Stimulated activated naive B cell treated with anti-CD40 and anti-IgM and Interleukin-4, amounts not matched to agents 10 μg/mL and 1 μg/mL and 100 μg/mL, for 72 hours (primary cell): ENCODE data around the gene REM1.
A peak's percentile ranks its signal among the peaks of the same experiment; 100 is the strongest.
"Not testable (repeated sequence)": the region's sequence is repeated elsewhere in the genome, so short reads cannot be mapped to it uniquely, and the experiment has no call there.

Source experiments
- ATAC-seq, 2 donors: fragments of 150-1000 bp; cut with Tn5 transposase; replicated peaks; 2 replicates each; pipeline ENCODE4 v1.10.0; 2021; ENCODE audit warnings: moderate library complexity in 1 of 2
- DNase-seq: peaks from one replicate; pipeline ENCODE4 v3.0.0; 2021
- H3K27ac Mint-ChIP-seq: one replicate; pipeline ENCODE4 v1.8.0; 2022; ENCODE audit warnings: mild to moderate bottlenecking, mixed read lengths
- H3K27me3 Mint-ChIP-seq, 2 donors: one replicate each; pipeline ENCODE4 v1.8.0; 2022; ENCODE audit warnings: mixed read lengths in 2 of 2
- H3K36me3 Mint-ChIP-seq, 2 donors: one replicate each; pipeline ENCODE4 v1.8.0; 2022; ENCODE audit warnings: mixed read lengths in 2 of 2, mild to moderate bottlenecking in 1 of 2
- H3K4me1 Mint-ChIP-seq, 2 donors: one replicate each; pipeline ENCODE4 v1.8.0; 2022; ENCODE audit warnings: mixed read lengths in 2 of 2, mild to moderate bottlenecking in 1 of 2
- H3K4me3 Mint-ChIP-seq, 2 donors: one replicate each; pipeline ENCODE4 v1.8.0; 2022; ENCODE audit warnings: mild to moderate bottlenecking in 2 of 2, mixed read lengths in 2 of 2, moderate library complexity in 1 of 2
- H3K9me3 Mint-ChIP-seq, 2 donors: one replicate each; pipeline ENCODE4 v1.8.0; 2022; ENCODE audit warnings: mixed read lengths in 2 of 2, mild to moderate bottlenecking in 1 of 2

REM1 gene, protein sequence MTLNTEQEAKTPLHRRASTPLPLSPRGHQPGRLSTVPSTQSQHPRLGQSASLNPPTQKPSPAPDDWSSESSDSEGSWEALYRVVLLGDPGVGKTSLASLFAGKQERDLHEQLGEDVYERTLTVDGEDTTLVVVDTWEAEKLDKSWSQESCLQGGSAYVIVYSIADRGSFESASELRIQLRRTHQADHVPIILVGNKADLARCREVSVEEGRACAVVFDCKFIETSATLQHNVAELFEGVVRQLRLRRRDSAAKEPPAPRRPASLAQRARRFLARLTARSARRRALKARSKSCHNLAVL

DNA sequence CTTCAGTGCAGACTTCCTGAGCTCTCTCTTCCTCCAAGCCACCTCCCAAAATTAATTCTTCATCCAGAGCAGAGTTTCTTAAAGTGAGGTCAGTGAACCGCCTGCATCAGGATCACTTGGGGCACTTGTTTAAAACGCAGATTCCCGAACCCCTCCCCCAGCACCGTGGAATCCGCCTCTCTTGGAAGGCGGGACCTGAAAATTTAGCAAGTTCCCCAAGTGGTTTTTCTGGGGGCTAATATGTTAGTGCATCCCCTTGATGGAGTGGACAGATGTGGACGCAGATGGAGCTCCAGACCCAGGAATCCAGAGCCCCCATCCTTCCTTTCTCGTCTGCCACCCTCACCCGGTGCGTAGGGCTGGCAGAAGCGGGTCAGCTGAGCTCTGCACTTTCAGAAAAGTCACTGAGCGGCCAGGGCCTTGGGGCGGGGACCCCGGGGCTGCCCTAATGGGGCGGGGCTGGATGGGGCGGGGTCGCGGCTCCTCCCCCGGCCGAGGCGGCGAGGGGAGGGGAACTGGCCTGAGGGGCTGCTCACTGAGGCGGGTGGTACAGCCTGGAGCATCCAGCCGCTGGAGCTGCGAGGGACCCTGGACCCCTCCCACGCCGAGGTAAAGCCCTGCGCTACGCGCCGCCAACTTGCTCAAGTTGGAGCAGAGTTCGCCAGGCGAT lies at the start of gene REM1, which contains the start of gene DEFB124:
TSS of gene REM1 (plus strand) at position 531 of the 670 bp plus-strand sequence. CDS start 1,158 bp downstream, outside the sequence.
TSS of gene DEFB124 (minus strand) at position 370 of the 670 bp plus-strand sequence. CDS start 2,114 bp downstream, outside the sequence.
- Mint-ChIP-seq H3K27ac (peak within 1 kb of the TSS; percentile 81), H3K36me3 (peaks cover 2 to 4% of the 10 kb centered on the region in 2 donors)

DNA sequence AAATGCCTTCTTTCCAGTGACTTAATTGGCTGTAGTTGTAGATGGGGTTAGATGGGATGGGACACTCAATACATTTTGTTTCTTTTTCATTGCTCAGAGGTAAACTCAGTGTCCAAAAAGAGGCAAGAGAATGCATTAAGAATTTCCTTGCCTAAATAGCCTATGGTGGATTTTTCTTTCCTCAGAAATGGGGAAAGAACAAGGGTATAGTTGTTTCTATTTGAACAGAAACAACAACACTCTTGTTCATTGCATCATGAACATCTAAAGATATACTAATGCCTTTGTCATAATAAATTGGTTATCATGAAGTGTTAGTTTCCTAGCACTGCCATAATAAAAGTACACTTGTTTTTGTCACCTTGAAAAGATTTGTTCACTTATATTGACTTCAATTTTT lies 49.3 kb upstream of the REM1 start:
- peaks cover 0 to 1% of the 10 kb centered on the region in 2 donors for H3K9me3 Mint-ChIP-seq
- H3K4me3 Mint-ChIP-seq = no peak overlapping the region
- DNase-seq (no peak), ATAC-seq (no peak)
- H3K27me3 Mint-ChIP-seq = peaks cover 7 to 8% of the 10 kb centered on the region in 2 donors
- H3K27ac Mint-ChIP-seq = no peak overlapping the region
- H3K4me1 Mint-ChIP-seq = no peaks in the 10 kb centered on the region
- H3K36me3 Mint-ChIP-seq = no peaks in the 10 kb centered on the region

More for the DNA sequence above, at the start of gene REM1, which contains the start of gene DEFB124:
- Mint-ChIP-seq H3K27me3 (peaks cover 50 to 54% of the 10 kb centered on the region in 2 donors), H3K9me3 (peaks cover 2 to 4% of the 10 kb centered on the region in 2 donors), H3K4me3 (peak within 1 kb of the TSS; percentile 41 to 58), H3K4me1 (peaks cover 18 to 32% of the 10 kb centered on the region in 2 donors)
- DNase-seq = no peak
- ATAC-seq = peak in 1 of 2 donors; percentile 31

DNA sequence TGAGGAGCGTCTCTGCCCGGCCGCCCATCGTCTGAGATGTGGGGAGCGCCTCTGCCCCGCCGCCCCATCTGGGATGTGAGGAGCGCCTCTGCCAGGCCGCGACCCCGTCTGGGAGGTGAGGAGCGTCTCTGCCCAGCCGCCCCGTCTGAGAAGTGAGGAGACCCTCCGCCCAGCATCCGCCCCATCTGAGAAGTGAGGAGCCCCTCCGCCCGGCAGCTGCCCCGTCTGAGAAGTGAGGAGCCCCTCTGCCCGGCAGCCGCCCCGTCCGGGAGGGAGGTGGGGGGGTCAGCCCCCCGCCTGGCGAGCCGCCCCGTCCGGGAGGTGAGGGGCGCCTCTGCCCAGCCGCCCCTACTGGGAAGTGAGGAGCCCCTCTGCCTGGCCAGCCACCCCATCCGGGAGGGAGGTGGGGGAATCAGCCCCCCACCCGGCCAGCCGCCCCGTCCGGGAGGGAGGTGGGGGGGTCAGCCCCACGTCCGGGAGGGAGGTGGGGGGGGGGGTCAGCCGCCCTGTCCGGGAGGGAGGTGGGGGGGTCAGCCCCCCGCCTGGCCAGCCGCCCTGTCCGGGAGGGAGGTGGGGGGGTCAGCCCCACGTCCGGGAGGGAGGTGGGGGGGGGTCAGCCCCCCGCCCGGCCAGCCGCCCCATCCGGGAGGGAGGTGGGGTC lies 48.1 kb upstream of the REM1 start:
- H3K4me1 Mint-ChIP-seq, H3K36me3 Mint-ChIP-seq, ATAC-seq, H3K27me3 Mint-ChIP-seq, DNase-seq, H3K27ac Mint-ChIP-seq, H3K4me3 Mint-ChIP-seq, H3K9me3 Mint-ChIP-seq: not testable (repeated sequence)

DNA sequence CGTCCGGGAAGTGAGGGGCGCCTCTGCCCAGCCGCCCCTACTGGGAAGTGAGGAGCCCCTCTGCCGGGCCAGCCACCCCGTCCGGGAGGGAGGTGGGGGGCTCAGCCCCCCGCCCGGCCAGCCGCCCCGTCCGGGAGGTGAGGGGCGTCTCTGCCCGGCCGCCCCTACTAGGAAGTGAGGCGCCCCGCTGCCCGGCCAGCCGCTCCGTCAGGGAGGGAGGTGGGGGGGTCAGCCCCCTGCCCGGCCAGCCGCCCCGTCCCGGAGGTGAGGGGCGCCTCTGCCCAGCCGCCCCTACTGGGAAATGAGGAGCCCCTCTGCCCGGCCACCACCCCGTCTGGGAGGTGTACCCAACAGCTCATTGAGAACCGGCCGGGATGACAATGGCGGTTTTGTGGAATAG lies 47.5 kb upstream of the REM1 start:
- not testable (repeated sequence) for H3K4me3 Mint-ChIP-seq, H3K4me1 Mint-ChIP-seq, H3K36me3 Mint-ChIP-seq, ATAC-seq, H3K9me3 Mint-ChIP-seq, H3K27me3 Mint-ChIP-seq, H3K27ac Mint-ChIP-seq, DNase-seq

DNA sequence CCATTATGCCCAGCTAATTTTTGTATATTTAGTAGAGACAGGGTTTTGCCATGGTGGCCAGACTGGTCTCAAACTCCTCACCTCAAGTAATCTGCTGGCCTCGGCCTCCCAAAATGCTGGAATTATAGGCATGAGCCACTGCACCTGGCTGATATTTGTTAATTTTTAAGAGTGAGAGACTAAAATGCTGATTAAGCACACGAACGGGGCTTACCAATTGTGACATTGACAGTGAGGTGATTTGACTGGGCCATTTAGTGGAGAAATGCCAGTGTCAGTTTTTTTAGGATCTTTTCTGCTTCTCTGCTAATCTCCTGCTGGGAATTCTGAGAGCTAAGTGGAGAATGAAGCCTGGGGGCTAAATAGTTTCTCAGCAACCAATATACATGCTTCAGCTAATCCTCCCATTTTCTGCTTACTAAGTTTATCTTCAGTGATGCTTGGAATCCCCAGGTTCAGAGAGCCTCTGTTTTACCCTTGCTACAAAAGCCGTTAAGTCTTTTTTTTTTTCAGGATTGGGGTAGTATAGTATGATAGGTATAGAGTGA lies 44.4 kb upstream of the REM1 start:
- Mint-ChIP-seq H3K36me3 (no peaks in the 10 kb centered on the region), H3K4me3 (no peak overlapping the region), H3K27me3 (peaks cover 4 to 6% of the 10 kb centered on the region in 2 donors), H3K9me3 (peaks cover 0 to 1% of the 10 kb centered on the region in 2 donors), H3K4me1 (no peaks in the 10 kb centered on the region), H3K27ac (no peak overlapping the region)
- no peak for ATAC-seq
- no peak for DNase-seq

DNA sequence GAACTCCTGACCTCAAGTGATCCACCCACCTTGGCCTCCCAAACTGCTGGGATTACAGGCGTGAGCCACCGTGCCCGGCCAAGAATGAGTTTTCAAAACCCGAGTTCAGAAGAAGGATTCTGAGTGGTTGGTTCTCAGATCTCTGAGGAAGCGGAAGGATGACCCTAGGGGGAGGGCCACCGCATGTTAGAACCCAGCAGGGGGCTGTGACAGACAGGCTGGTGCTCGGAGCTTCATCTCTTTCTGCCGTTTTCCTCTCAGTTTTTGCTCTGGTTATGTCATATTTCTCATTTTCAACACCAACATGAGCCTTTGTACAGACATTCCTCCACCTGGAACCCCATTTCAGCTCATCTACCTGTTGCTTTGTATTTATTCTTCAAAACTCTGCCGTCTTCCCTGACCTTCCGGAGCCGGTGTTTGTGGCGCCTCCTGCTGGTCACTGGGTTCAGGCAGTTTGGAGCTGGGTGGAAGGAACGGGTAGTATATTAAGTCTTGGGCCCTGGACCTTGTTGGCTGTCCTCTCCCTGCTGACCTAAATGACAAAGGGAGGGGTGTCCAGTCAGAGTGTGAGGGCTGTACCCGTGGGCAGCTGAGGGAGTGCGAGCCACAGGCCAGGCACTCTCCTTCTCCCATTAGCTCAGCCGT lies 35.0 kb upstream of the REM1 start, which contains the start of gene DEFB123:
TSS of gene DEFB123 (plus strand) at position 621 of the 648 bp plus-strand sequence. CDS start 67 bp downstream, outside the sequence.
- Mint-ChIP-seq H3K27ac (no peak within 1 kb of the TSS), H3K36me3 (no peaks in the 10 kb centered on the region), H3K4me3 (no peak within 1 kb of the TSS), H3K4me1 (no peaks in the 10 kb centered on the region), H3K9me3 (no peaks in the 10 kb centered on the region), H3K27me3 (peaks cover 11 to 19% of the 10 kb centered on the region in 2 donors)
- ATAC-seq = no peak
- DNase-seq = no peak

DNA sequence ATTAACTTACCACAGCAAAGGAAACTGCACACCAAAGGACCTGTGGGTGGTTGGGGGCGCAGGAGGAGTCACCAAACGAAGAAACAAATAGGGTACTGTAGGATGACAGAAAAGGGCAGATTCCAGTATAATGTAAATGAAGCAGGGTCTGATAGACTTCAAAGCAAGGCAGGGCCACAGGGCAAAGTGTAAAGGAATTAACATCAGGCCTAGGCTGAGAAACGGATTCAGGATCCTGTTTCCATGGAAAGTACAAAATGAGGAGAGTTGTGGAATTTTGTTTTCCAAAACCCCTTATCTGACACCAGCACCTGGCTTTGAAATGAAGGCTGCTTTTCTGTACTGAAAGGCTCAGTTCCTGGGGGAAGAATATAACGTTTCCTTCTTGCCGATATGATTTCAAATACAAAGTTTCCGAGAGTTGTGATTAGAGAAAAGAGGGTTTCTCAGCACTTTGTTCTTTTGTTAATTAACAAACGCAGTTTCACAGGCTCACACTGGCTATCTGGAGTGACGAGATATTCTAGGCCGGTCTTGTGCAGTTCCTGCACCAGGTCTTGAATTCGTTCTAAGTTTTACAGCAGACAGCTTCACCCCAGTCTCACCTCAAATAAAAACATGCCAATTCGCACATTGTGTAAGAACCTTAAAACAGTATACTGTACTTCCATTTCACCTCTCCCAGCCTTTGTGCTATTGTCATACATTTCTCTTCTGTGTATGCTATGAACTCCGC lies 28.8 kb upstream of the REM1 start:
- H3K4me1 Mint-ChIP-seq = no peaks in the 10 kb centered on the region
- no peaks in the 10 kb centered on the region for H3K36me3 Mint-ChIP-seq
- no peak overlapping the region for H3K4me3 Mint-ChIP-seq
- H3K9me3 Mint-ChIP-seq = peaks cover 3 to 6% of the 10 kb centered on the region in 2 donors
- ATAC-seq (no peak), DNase-seq (no peak)
- H3K27me3 Mint-ChIP-seq = peaks cover 4 to 25% of the 10 kb centered on the region in 2 donors
- no peak overlapping the region for H3K27ac Mint-ChIP-seq

DNA sequence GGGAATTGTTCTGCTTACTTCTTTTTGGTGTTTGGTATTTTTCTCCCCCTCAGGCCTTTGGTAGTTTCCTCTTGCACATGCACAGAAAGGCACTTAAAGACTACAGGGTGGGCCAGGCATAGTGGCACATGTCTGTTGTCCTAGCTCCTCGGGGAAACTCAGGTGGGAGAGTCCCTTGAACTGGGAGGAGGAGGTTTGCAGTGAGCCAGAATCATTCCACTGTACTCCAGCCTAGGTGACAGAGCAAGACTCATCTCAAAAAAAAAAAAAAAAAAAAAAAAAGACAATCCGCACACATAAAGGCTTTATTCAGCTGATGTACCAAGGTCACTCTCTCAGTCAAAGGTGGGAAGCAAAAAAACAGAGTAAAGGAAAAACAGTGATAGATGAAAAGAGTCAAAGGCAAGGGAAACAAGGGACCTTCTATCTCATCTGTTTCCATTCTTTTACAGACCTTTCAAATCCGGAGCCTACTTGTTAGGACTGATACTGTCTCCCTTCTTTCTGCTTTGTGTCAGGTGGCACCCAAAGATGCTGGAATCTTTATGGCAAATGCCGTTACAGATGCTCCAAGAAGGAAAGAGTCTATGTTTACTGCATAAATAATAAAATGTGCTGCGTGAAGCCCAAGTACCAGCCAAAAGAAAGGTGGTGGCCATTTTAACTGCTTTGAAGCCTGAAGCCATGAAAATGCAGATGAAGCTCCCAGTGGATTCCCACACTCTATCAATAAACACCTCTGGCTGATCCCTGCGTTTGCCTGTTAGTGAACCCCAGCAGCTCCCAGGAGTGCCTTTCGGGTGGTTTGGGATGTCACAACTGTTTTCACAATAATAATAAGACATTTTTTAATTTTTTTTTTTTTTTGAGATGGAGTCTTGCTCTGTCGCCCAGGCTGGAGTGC lies 25.3 kb upstream of the REM1 start:
- Mint-ChIP-seq H3K27me3 (peaks cover 5 to 38% of the 10 kb centered on the region in 2 donors), H3K9me3 (peaks cover 5 to 6% of the 10 kb centered on the region in 2 donors), H3K4me3 (no peak overlapping the region), H3K36me3 (no peaks in the 10 kb centered on the region), H3K4me1 (peaks cover 0 to 5% of the 10 kb centered on the region in 2 donors), H3K27ac (no peak overlapping the region)
- DNase-seq = no peak
- ATAC-seq = no peak

DNA sequence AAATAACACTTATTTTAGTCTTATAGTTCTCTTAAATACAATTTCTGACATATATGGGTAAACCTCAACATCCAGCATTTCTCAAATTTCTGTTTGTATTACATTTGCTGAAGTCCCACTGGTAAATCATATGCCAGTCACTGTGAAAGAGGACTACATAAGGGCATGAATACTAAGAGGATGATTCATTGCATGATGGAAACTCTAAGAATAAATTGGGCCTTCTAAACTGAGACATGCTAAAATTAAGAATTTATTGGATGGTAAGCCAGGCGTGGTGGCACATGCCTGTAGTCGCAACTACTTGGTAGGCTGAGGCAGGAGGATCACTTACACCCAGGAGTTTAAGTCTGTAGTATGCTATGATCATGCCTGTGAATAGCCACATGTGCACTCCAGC lies 22.5 kb upstream of the REM1 start:
- H3K27ac Mint-ChIP-seq = no peak overlapping the region
- H3K36me3 Mint-ChIP-seq = no peaks in the 10 kb centered on the region
- no peak for ATAC-seq
- DNase-seq = no peak
- H3K27me3 Mint-ChIP-seq = peaks cover 10 to 39% of the 10 kb centered on the region in 2 donors
- H3K4me3 Mint-ChIP-seq = no peak overlapping the region
- peaks cover 5 to 6% of the 10 kb centered on the region in 2 donors for H3K9me3 Mint-ChIP-seq
- H3K4me1 Mint-ChIP-seq = peaks cover 0 to 5% of the 10 kb centered on the region in 2 donors

DNA sequence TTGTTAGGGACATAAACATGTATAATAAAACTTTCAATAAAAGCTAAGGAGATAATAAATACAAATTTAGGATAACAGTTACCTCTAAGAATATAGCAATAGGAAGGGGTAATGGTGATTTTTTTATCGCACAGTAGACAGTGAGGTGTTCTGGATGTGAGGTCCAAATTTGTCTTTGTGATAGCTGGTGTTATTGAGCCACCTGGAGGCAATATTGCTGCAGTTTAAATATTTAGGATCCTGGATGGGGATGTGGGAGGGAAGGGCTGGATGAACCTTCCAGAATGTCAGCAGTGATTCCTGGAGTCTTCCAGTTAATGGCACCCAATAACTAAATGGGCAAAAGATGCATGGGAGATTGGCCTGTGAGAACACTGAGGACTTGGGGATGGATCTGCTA lies 20.7 kb upstream of the REM1 start:
- no peak for ATAC-seq

DNA sequence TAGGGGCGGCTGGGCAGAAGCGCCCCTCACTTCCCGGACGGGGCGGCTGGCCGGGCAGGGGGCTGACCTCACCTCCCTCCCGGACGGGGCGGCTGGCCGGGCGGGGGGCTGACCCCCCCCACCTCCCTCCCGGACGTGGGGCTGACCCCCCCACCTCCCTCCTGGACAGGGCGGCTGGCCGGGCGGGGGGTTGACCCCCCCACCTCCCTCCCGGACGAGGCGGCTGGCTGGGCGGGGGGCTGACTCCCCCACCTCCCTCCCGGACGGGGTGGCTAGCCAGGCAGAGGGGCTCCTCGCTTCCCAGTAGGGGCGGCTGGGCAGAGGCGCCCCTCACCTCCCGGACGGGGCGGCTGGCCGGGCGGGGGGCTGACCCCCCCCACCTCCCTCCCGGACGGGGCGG lies 4.1 kb upstream of the REM1 start:
- H3K36me3 Mint-ChIP-seq, H3K9me3 Mint-ChIP-seq, ATAC-seq, DNase-seq, H3K27ac Mint-ChIP-seq, H3K4me3 Mint-ChIP-seq: not testable (repeated sequence)
- H3K4me1 Mint-ChIP-seq = peaks cover 18 to 31% of the 10 kb centered on the region in 2 donors
- H3K27me3 Mint-ChIP-seq = peaks cover 24 to 31% of the 10 kb centered on the region in 2 donors

More for the DNA sequence above, 20.7 kb upstream of the REM1 start:
- DNase-seq = no peak
- no peaks in the 10 kb centered on the region for H3K36me3 Mint-ChIP-seq
- peaks cover 0 to 1% of the 10 kb centered on the region in 2 donors for H3K9me3 Mint-ChIP-seq
- no peak overlapping the region for H3K27ac Mint-ChIP-seq
- peaks cover 17 to 35% of the 10 kb centered on the region in 2 donors for H3K27me3 Mint-ChIP-seq
- peaks cover 0 to 5% of the 10 kb centered on the region in 2 donors for H3K4me1 Mint-ChIP-seq
- no peak overlapping the region for H3K4me3 Mint-ChIP-seq
